Fibroblast of mammary gland (primary cell): Measurements from ENCODE around the gene GALNT3.

ENCODE experiments used
- DNase-seq: peaks from one replicate; pipeline ENCODE4 v3.0.0-alpha.2; 2010; ENCODE audit warnings: low read depth
- H3K4me3 ChIP-seq: 2 replicates; pipeline ENCODE4 v1.5.1; 2011; ENCODE audit warnings: low read depth, mild to moderate bottlenecking, low read length, moderate library complexity; ENCODE audit not compliant: control insufficient read depth
- CTCF ChIP-seq: conservative IDR thresholded peaks from 2 replicates; pipeline ENCODE4 v1.5.1; 2011; ENCODE audit warnings: low read depth, low read length, inconsistent platforms; ENCODE audit not compliant: control insufficient read depth, insufficient read depth

Gene GALNT3

GRCh38 chr2:165699946-165700345 is 94.1 kb downstream of the GALNT3 start:
- DNase-seq, result no peak
- no peak overlapping the region for H3K4me3 ChIP-seq
- no peak for TF ChIP-seq CTCF

- TF ChIP-seq CTCF, result peak; percentile 66
- peak; percentile 64 for DNase-seq
- no peak overlapping the region for H3K4me3 ChIP-seq
Measured at GRCh38 chr2:165698444-165698884, 95.6 kb downstream of the GALNT3 start.

GRCh38 chr2:165697748-165698443 is 96.2 kb downstream of the GALNT3 start:
- DNase-seq, result no peak
- no peak for TF ChIP-seq CTCF
- no peak overlapping the region for H3K4me3 ChIP-seq
